Measurements from ENCODE around the gene PRICKLE3.
"Not testable (repeated sequence)": the region's sequence is repeated elsewhere in the genome, so short reads cannot be mapped to it uniquely, and the experiment has no call there.

PRICKLE3 gene

GRCh38 chrX:49183701-49184281 is 2.4 kb downstream of the PRICKLE3 start:
- no CpG with 5 or more reads among the region's 18 CpGs for WGBS (ENCODE audit: insufficient coverage, insufficient read length)
- H3K4me3 ChIP-seq (ENCODE audit: low read length): no peak overlapping the region

GRCh38 chrX:49179358-49179757 is 6.8 kb downstream of the PRICKLE3 start:
- H3K27ac ChIP-seq (ENCODE audit: low read length): no peak overlapping the region
- H3K27me3 ChIP-seq (ENCODE audit: control insufficient read depth, insufficient read depth, low read length): no peaks in the 10 kb centered on the region
- no CpG with 5 or more reads among the region's 2 CpGs for WGBS (ENCODE audit: insufficient coverage, insufficient read length)
- no peaks in the 10 kb centered on the region for H3K9me3 ChIP-seq (ENCODE audit: control insufficient read depth, insufficient read depth, low read length)
- peaks cover 9% of the 10 kb centered on the region for H3K36me3 ChIP-seq (ENCODE audit: control insufficient read depth, insufficient read depth, low read length)
- DNase-seq (ENCODE audit: low read depth, low spot score): no peak
- no peaks in the 10 kb centered on the region; the same call in 1 of the 2 replicates for H3K4me1 ChIP-seq (ENCODE audit: control insufficient read depth, insufficient read depth, low read length)
- no peak overlapping the region for H3K4me3 ChIP-seq (ENCODE audit: low read length)

More at GRCh38 chrX:49183701-49184281, 2.4 kb downstream of the PRICKLE3 start:
- peaks cover 3% of the 10 kb centered on the region for H3K36me3 ChIP-seq (ENCODE audit: control insufficient read depth, insufficient read depth, low read length)
- DNase-seq (ENCODE audit: low read depth, low spot score): no peak
- no peaks in the 10 kb centered on the region for H3K9me3 ChIP-seq (ENCODE audit: control insufficient read depth, insufficient read depth, low read length)
- H3K27ac ChIP-seq (ENCODE audit: low read length): no peak overlapping the region
- no peaks in the 10 kb centered on the region for H3K27me3 ChIP-seq (ENCODE audit: control insufficient read depth, insufficient read depth, low read length)
- no peaks in the 10 kb centered on the region; the same call in 1 of the 2 replicates for H3K4me1 ChIP-seq (ENCODE audit: control insufficient read depth, insufficient read depth, low read length)

GRCh38 chrX:49178537-49178936 is 7.6 kb downstream of the PRICKLE3 start:
- no peaks in the 10 kb centered on the region for H3K9me3 ChIP-seq (ENCODE audit: control insufficient read depth, insufficient read depth, low read length)
- no peaks in the 10 kb centered on the region; the same call in 1 of the 2 replicates for H3K4me1 ChIP-seq (ENCODE audit: control insufficient read depth, insufficient read depth, low read length)
- no peak overlapping the region for H3K27ac ChIP-seq (ENCODE audit: low read length)
- WGBS (ENCODE audit: insufficient coverage, insufficient read length): no CpG with 5 or more reads among the region's 3 CpGs
- no peak for DNase-seq (ENCODE audit: low read depth, low spot score)
- H3K27me3 ChIP-seq (ENCODE audit: control insufficient read depth, insufficient read depth, low read length): no peaks in the 10 kb centered on the region
- H3K4me3 ChIP-seq (ENCODE audit: low read length): no peak overlapping the region
- H3K36me3 ChIP-seq (ENCODE audit: control insufficient read depth, insufficient read depth, low read length): peaks cover 9% of the 10 kb centered on the region

GRCh38 chrX:49177873-49178480 is 8.2 kb downstream of the PRICKLE3 start:
- H3K27ac ChIP-seq (ENCODE audit: low read length): no peak overlapping the region
- no peaks in the 10 kb centered on the region; the same call in 1 of the 2 replicates for H3K4me1 ChIP-seq (ENCODE audit: control insufficient read depth, insufficient read depth, low read length)
- H3K4me3 ChIP-seq (ENCODE audit: low read length): no peak overlapping the region
- no CpG with 5 or more reads among the region's 23 CpGs for WGBS (ENCODE audit: insufficient coverage, insufficient read length)
- no peaks in the 10 kb centered on the region for H3K27me3 ChIP-seq (ENCODE audit: control insufficient read depth, insufficient read depth, low read length)
- DNase-seq (ENCODE audit: low read depth, low spot score): no peak
- no peaks in the 10 kb centered on the region for H3K9me3 ChIP-seq (ENCODE audit: control insufficient read depth, insufficient read depth, low read length)
- peaks cover 9% of the 10 kb centered on the region for H3K36me3 ChIP-seq (ENCODE audit: control insufficient read depth, insufficient read depth, low read length)

- WGBS (ENCODE audit: insufficient coverage, insufficient read length): no CpG with 5 or more reads among the region's 4 CpGs
- H3K27me3 ChIP-seq (ENCODE audit: control insufficient read depth, insufficient read depth, low read length): no peaks in the 10 kb centered on the region
- H3K27ac ChIP-seq (ENCODE audit: low read length): no peak overlapping the region
- H3K4me3 ChIP-seq (ENCODE audit: low read length): no peak overlapping the region
- H3K4me1 ChIP-seq (ENCODE audit: control insufficient read depth, insufficient read depth, low read length): no peaks in the 10 kb centered on the region; the same call in 1 of the 2 replicates
- peaks cover 9% of the 10 kb centered on the region for H3K36me3 ChIP-seq (ENCODE audit: control insufficient read depth, insufficient read depth, low read length)
- no peak for DNase-seq (ENCODE audit: low read depth, low spot score)
- H3K9me3 ChIP-seq (ENCODE audit: control insufficient read depth, insufficient read depth, low read length): no peaks in the 10 kb centered on the region
Observed at GRCh38 chrX:49177338-49177833, 8.8 kb downstream of the PRICKLE3 start.

- Histone ChIP-seq H3K27ac (ENCODE audit: low read length) (no peak overlapping the region), H3K27me3 (ENCODE audit: control insufficient read depth, insufficient read depth, low read length) (no peaks in the 10 kb centered on the region), H3K9me3 (ENCODE audit: control insufficient read depth, insufficient read depth, low read length) (no peaks in the 10 kb centered on the region), H3K4me1 (ENCODE audit: control insufficient read depth, insufficient read depth, low read length) (no peaks in the 10 kb centered on the region; the same call in 1 of the 2 replicates), H3K4me3 (ENCODE audit: low read length) (no peak overlapping the region), H3K36me3 (ENCODE audit: control insufficient read depth, insufficient read depth, low read length) (peaks cover 9% of the 10 kb centered on the region)
- WGBS (ENCODE audit: insufficient coverage, insufficient read length): no CpG with 5 or more reads among the region's 27 CpGs
- DNase-seq (ENCODE audit: low read depth, low spot score): no peak
Observed at GRCh38 chrX:49176421-49177326, 9.5 kb downstream of the PRICKLE3 start.

- Histone ChIP-seq H3K36me3 (ENCODE audit: control insufficient read depth, insufficient read depth, low read length) (peaks cover 9% of the 10 kb centered on the region), H3K27ac (ENCODE audit: low read length) (no peak overlapping the region), H3K9me3 (ENCODE audit: control insufficient read depth, insufficient read depth, low read length) (no peaks in the 10 kb centered on the region), H3K4me1 (ENCODE audit: control insufficient read depth, insufficient read depth, low read length) (no peaks in the 10 kb centered on the region; the same call in 1 of the 2 replicates), H3K4me3 (ENCODE audit: low read length) (no peak overlapping the region), H3K27me3 (ENCODE audit: control insufficient read depth, insufficient read depth, low read length) (no peaks in the 10 kb centered on the region)
- DNase-seq (ENCODE audit: low read depth, low spot score): no peak
- WGBS (ENCODE audit: insufficient coverage, insufficient read length): no CpG with 5 or more reads among the region's 43 CpGs
Observed at GRCh38 chrX:49175435-49176274, 10.5 kb downstream of the PRICKLE3 start.

GRCh38 chrX:49174723-49175122 is 11.4 kb downstream of the PRICKLE3 start:
- H3K9me3 ChIP-seq (ENCODE audit: control insufficient read depth, insufficient read depth, low read length): no peaks in the 10 kb centered on the region
- no CpG with 5 or more reads among the region's 3 CpGs for WGBS (ENCODE audit: insufficient coverage, insufficient read length)

GRCh38 chrX:49173544-49173943 is 12.6 kb downstream of the PRICKLE3 start:
- DNase-seq (ENCODE audit: low read depth, low spot score); H3K4me3 ChIP-seq (ENCODE audit: low read length); H3K27me3 ChIP-seq (ENCODE audit: control insufficient read depth, insufficient read depth, low read length); H3K27ac ChIP-seq (ENCODE audit: low read length); H3K36me3 ChIP-seq (ENCODE audit: control insufficient read depth, insufficient read depth, low read length); H3K4me1 ChIP-seq (ENCODE audit: control insufficient read depth, insufficient read depth, low read length); H3K9me3 ChIP-seq (ENCODE audit: control insufficient read depth, insufficient read depth, low read length): not testable (repeated sequence)
- WGBS (ENCODE audit: insufficient coverage, insufficient read length): no CpG with 5 or more reads among the region's 8 CpGs

More at GRCh38 chrX:49174723-49175122, 11.4 kb downstream of the PRICKLE3 start:
- no peak for DNase-seq (ENCODE audit: low read depth, low spot score)
- H3K36me3 ChIP-seq (ENCODE audit: control insufficient read depth, insufficient read depth, low read length): peaks cover 9% of the 10 kb centered on the region
- H3K27ac ChIP-seq (ENCODE audit: low read length): no peak overlapping the region
- H3K4me1 ChIP-seq (ENCODE audit: control insufficient read depth, insufficient read depth, low read length): no peaks in the 10 kb centered on the region; the same call in 1 of the 2 replicates
- H3K27me3 ChIP-seq (ENCODE audit: control insufficient read depth, insufficient read depth, low read length): no peaks in the 10 kb centered on the region
- H3K4me3 ChIP-seq (ENCODE audit: low read length): no peak overlapping the region

All from iPS DF 6.9 (cell line).